CD4-positive, alpha-beta T cell treated with Interleukin-12 subunit alpha and Interleukin-12 subunit beta, for 1 hour (primary cell): ENCODE data around the gene DCAF10.
"Not testable (repeated sequence)": the region's sequence is repeated elsewhere in the genome, so short reads cannot be mapped to it uniquely, and the experiment has no call there.

Experiments
- DNase-seq: peaks from one replicate; pipeline ENCODE4 v3.0.0-alpha.2; 2020

Gene DCAF10

GRCh38 chr9:37870081-37870798 lies 69.6 kb downstream of the DCAF10 start:
- DNase-seq, result no peak

GRCh38 chr9:37870799-37871176 lies 70.2 kb downstream of the DCAF10 start:
- no peak for DNase-seq

- no peak for DNase-seq
Observed at GRCh38 chr9:37873955-37874354, 73.4 kb downstream of the DCAF10 start.

GRCh38 chr9:37876376-37876775 lies 75.8 kb downstream of the DCAF10 start:
- DNase-seq, result no peak

- no peak for DNase-seq
Observed at GRCh38 chr9:37880916-37881479, 80.4 kb downstream of the DCAF10 start.

GRCh38 chr9:37887977-37888583 lies 87.5 kb downstream of the DCAF10 start:
- not testable (repeated sequence) for DNase-seq

- no peak for DNase-seq
Observed at GRCh38 chr9:37889536-37889935, 88.9 kb downstream of the DCAF10 start.

- not testable (repeated sequence) for DNase-seq
Observed at GRCh38 chr9:37891042-37891441, 90.4 kb downstream of the DCAF10 start.

GRCh38 chr9:37892063-37892462 lies 91.5 kb downstream of the DCAF10 start:
- no peak for DNase-seq

- DNase-seq, result no peak
Observed at GRCh38 chr9:37897665-37898064, 97.1 kb downstream of the DCAF10 start.

GRCh38 chr9:37899041-37899440 lies 98.4 kb downstream of the DCAF10 start:
- no peak for DNase-seq

- no peak for DNase-seq
Observed at GRCh38 chr9:37902131-37902530, 101.5 kb downstream of the DCAF10 start.

- DNase-seq, result peak; percentile 7
Observed at GRCh38 chr9:37902796-37903646, 102.4 kb downstream of the DCAF10 start.

GRCh38 chr9:37903647-37904444 lies 103.2 kb downstream of the DCAF10 start, which contains the start of gene SLC25A51:
Gene SLC25A51, minus strand, starts transcription at chr9:37904127. Its CDS starts 15,577 bp downstream, at chr9:37888550.
- DNase-seq, result peak; percentile 97

GRCh38 chr9:37904445-37905130 lies 104.0 kb downstream of the DCAF10 start:
- DNase-seq, result no peak

- no peak for DNase-seq
Observed at GRCh38 chr9:37905131-37905505, 104.5 kb downstream of the DCAF10 start.

- no peak for DNase-seq
Observed at GRCh38 chr9:37905776-37906175, 105.2 kb downstream of the DCAF10 start.

- no peak for DNase-seq
Observed at GRCh38 chr9:37906312-37907239, 106.0 kb downstream of the DCAF10 start.

GRCh38 chr9:37908283-37908682 lies 107.7 kb downstream of the DCAF10 start:
- DNase-seq, result no peak

- DNase-seq, result no peak
Observed at GRCh38 chr9:37908698-37909186, 108.1 kb downstream of the DCAF10 start.

GRCh38 chr9:37909326-37909725 lies 108.7 kb downstream of the DCAF10 start:
- DNase-seq, result no peak
